Measurements from ENCODE around the gene DGKB. TPM values are rescaled to one million over a fixed set of nuclear protein-coding genes. Genes with fewer than 3 reads are reported as not detected.

The DGKB gene
- total RNA-seq, 2 donors from 2014 or later: 0.44 to 0.63 TPM

GRCh38 chr7:14899030-14899429 lies 3.5 kb downstream of the DGKB start:
- DNase-seq (ENCODE audit: low spot score): no peak
- Histone ChIP-seq H3K36me3 (no peaks in the 10 kb centered on the region), H3K4me3 (no peak overlapping the region), H3K27me3 (no peaks in the 10 kb centered on the region), H3K4me1 (peaks cover 0 to 7% of the 10 kb centered on the region in 2 donors), H3K9me3 (no peaks in the 10 kb centered on the region), H3K27ac (peak overlapping the region in 1 of 2 donors; percentile 5)
- TF ChIP-seq CTCF (IDR thresholded peaks at IDR 0.05): no peak

DNA sequence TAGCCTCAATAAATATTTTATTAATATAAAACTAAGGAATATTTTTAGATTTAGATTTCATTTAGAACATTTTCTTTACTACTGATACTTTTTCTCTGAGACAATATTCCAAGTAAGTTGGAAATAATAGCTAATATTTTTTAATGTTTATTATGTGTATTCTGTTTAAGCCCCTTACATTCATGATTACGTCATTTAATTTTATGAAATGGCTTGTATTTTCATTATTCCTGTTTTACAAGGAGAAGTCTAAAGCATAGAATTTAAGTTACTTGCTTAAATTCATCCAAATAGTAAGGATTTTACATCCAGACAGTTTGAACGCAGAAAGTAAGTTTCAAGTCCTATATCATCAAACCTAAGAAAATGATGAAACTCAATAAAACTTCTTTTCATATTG lies 6.1 kb downstream of the DGKB start:
- TF ChIP-seq CTCF (IDR thresholded peaks at IDR 0.05): no peak
- H3K27ac ChIP-seq: no peak overlapping the region
- no peaks in the 10 kb centered on the region for H3K9me3 ChIP-seq
- no peak overlapping the region for H3K4me3 ChIP-seq
- no peaks in the 10 kb centered on the region for H3K4me1 ChIP-seq
- no peaks in the 10 kb centered on the region for H3K36me3 ChIP-seq
- H3K27me3 ChIP-seq: no peaks in the 10 kb centered on the region
- DNase-seq (ENCODE audit: low spot score): no peak

- Histone ChIP-seq H3K9me3 (no peaks in the 10 kb centered on the region), H3K27ac (no peak overlapping the region), H3K27me3 (no peaks in the 10 kb centered on the region), H3K36me3 (no peaks in the 10 kb centered on the region), H3K4me3 (no peak overlapping the region), H3K4me1 (no peaks in the 10 kb centered on the region)
- DNase-seq (ENCODE audit: low spot score): no peak
- TF ChIP-seq CTCF (IDR thresholded peaks at IDR 0.05): no peak
Measured at GRCh38 chr7:14894826-14895225, 7.7 kb downstream of the DGKB start.

DNA sequence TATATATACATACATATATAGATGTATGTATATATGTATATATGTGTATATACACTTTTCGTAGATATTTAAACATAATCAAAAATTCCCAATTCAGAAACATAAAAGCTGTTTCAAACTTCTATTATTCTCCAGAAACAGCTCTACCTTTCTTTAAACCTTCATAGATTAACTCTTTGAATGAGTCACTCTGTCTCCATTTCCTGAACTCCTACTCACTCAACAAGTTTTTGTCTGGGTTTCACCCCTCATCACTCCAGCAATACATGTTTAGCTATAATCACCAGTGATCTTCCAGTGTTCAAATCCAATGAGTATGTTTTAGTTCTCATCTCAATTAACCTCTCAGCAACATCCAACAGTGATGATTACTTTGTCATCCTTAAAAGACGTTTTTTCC lies 9.6 kb downstream of the DGKB start:
- TF ChIP-seq CTCF (IDR thresholded peaks at IDR 0.05): no peak
- Histone ChIP-seq H3K4me3 (no peak overlapping the region), H3K36me3 (no peaks in the 10 kb centered on the region), H3K27ac (no peak overlapping the region), H3K9me3 (no peaks in the 10 kb centered on the region), H3K27me3 (no peaks in the 10 kb centered on the region), H3K4me1 (no peaks in the 10 kb centered on the region)
- no peak for DNase-seq (ENCODE audit: low spot score)

DNA sequence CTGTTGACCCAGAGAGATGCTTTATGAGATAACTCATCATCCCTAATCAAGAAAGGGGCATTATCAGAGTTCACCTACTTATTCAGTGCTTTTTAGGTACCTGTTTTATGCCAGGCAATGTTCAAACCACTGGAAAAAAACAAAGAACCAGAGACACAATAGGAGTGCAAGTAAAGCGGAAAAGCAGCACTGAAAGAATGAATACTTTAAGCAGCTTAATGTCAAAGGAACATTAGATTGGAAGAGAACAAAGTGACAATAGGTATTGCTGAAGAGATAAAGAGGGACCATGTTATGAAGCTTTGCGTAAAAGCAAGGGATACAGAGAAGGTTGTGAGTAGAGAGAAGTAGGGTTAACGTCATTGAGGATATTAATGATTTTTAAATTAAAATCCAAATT lies 11.3 kb downstream of the DGKB start:
- no peak for DNase-seq (ENCODE audit: low spot score)
- no peak for TF ChIP-seq CTCF (IDR thresholded peaks at IDR 0.05)
- no peak overlapping the region for H3K4me3 ChIP-seq
- H3K27ac ChIP-seq: no peak overlapping the region
- no peaks in the 10 kb centered on the region for H3K27me3 ChIP-seq
- H3K36me3 ChIP-seq: no peaks in the 10 kb centered on the region
- H3K9me3 ChIP-seq: no peaks in the 10 kb centered on the region
- no peaks in the 10 kb centered on the region for H3K4me1 ChIP-seq

DNA sequence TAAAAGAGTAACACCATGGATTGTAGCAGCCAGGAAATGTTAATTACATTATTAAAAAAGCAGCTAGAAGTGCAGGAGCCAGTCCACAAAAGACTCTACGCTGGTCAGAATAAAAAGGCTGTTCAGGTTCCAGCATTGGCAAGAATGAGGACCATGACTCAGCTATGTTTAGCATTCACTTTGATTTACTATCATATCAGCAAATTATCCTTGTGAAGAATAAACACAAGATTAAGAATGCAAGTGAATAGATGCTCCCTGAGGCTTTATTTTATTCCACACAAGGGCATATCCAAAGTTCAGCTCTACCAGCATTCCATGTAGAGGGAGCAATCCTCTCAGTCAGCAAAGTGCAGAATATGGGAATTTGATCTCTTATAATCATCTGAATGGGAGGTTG lies 13.6 kb downstream of the DGKB start:
- H3K4me3 ChIP-seq: no peak overlapping the region
- DNase-seq (ENCODE audit: low spot score): no peak
- no peak overlapping the region for H3K27ac ChIP-seq
- H3K4me1 ChIP-seq: no peaks in the 10 kb centered on the region
- H3K9me3 ChIP-seq: no peaks in the 10 kb centered on the region
- H3K36me3 ChIP-seq: no peaks in the 10 kb centered on the region
- H3K27me3 ChIP-seq: no peaks in the 10 kb centered on the region
- TF ChIP-seq CTCF (IDR thresholded peaks at IDR 0.05): no peak
